Mesendoderm (in vitro differentiated cells): Measurements from ENCODE around the gene IMPACT.
A peak's percentile ranks its signal among the peaks of the same experiment; 100 is the strongest.

ENCODE experiments used
- DNase-seq: peaks from one replicate; pipeline ENCODE4 v3.0.0; 2013
- H2AK5ac ChIP-seq: 2 replicates; pipeline ENCODE4 v1.6.1; 2013; ENCODE audit warnings: low read length, inconsistent platforms
- H2BK120ac ChIP-seq: 2 replicates; pipeline ENCODE4 v1.6.1; 2013; ENCODE audit warnings: low read depth, mild to moderate bottlenecking, low read length, moderate library complexity, mixed read lengths
- H2BK15ac ChIP-seq: replicated peaks from 2 replicates; pipeline ENCODE4 v1.6.1; 2013; ENCODE audit warnings: low read depth, mild to moderate bottlenecking, moderate library complexity
- H2BK5ac ChIP-seq: 2 replicates; pipeline ENCODE4 v1.6.1; 2013; ENCODE audit warnings: low read length, inconsistent platforms
- H3K18ac ChIP-seq: 2 replicates; pipeline ENCODE4 v1.6.1; 2013; ENCODE audit warnings: mild to moderate bottlenecking, low read length, mixed read lengths
- H3K23ac ChIP-seq: one replicate; pipeline ENCODE4 v1.6.1; 2013; ENCODE audit warnings: low read length
- H3K27ac ChIP-seq: 2 replicates; pipeline ENCODE4 v1.5.1; 2013; ENCODE audit warnings: low read depth, mild to moderate bottlenecking, inconsistent platforms, low read length, moderate library complexity
- H3K27me3 ChIP-seq: 2 replicates; pipeline ENCODE4 v1.6.1; 2013; ENCODE audit warnings: low read length, control low read depth, mild to moderate bottlenecking, inconsistent platforms; ENCODE audit not compliant: insufficient read depth, poor library complexity
- H3K36me3 ChIP-seq: 2 replicates; pipeline ENCODE4 v1.6.1; 2013; ENCODE audit warnings: low read length, inconsistent platforms; ENCODE audit not compliant: control insufficient read depth, insufficient read depth
- H3K4ac ChIP-seq: one replicate; pipeline ENCODE4 v1.6.1; 2013; ENCODE audit warnings: low read depth, mild to moderate bottlenecking, low read length, moderate library complexity
- H3K4me1 ChIP-seq: 2 replicates; pipeline ENCODE4 v1.6.1; 2013; ENCODE audit warnings: low read depth, low read length, inconsistent platforms; ENCODE audit not compliant: control insufficient read depth
- H3K4me2 ChIP-seq: 2 replicates; pipeline ENCODE4 v1.6.1; 2013; ENCODE audit warnings: low read length
- H3K4me3 ChIP-seq: 2 replicates; pipeline ENCODE4 v1.5.1; 2013; ENCODE audit warnings: mild to moderate bottlenecking, low read length
- H3K56ac ChIP-seq: one replicate; pipeline ENCODE4 v1.6.1; 2013; ENCODE audit warnings: low read length
- H3K79me1 ChIP-seq: 2 replicates; pipeline ENCODE4 v1.6.1; 2013; ENCODE audit warnings: low read length, inconsistent platforms
- H3K79me2 ChIP-seq: 2 replicates; pipeline ENCODE4 v1.6.1; 2013; ENCODE audit warnings: mild to moderate bottlenecking, low read length; ENCODE audit not compliant: control insufficient read depth, insufficient read depth
- H3K9ac ChIP-seq: 2 replicates; pipeline ENCODE4 v1.6.1; 2013; ENCODE audit warnings: low read length, inconsistent platforms
- H4K5ac ChIP-seq: one replicate; pipeline ENCODE4 v1.6.1; 2013; ENCODE audit warnings: low read length
- H4K8ac ChIP-seq: one replicate; pipeline ENCODE4 v1.6.1; 2013; ENCODE audit warnings: low read depth, mild to moderate bottlenecking, control low read depth, low read length, moderate library complexity
- WGBS: extraction: QIAGEN DNeasy Blood & Tissue Kit; methylation state at CpG from one replicate; pipeline ENCODE4 v1.1.7; 2013; ENCODE audit warnings: low lambda C conversion rate, missing lambda C conversion rate; ENCODE audit not compliant: insufficient coverage; ENCODE audit errors: extremely low coverage; 5-methylcytosine and 5-hydroxymethylcytosine counted together

IMPACT gene

GRCh38 chr18:24470805-24471204 lies 44.3 kb downstream of the IMPACT start:
- no peak overlapping the region for H2BK5ac ChIP-seq
- no peak overlapping the region for H4K8ac ChIP-seq
- no peak overlapping the region for H3K4me3 ChIP-seq
- no peak for DNase-seq
- H3K56ac ChIP-seq: no peak overlapping the region
- no peak overlapping the region for H3K4me2 ChIP-seq
- no peak overlapping the region for H3K4ac ChIP-seq
- H3K27me3 ChIP-seq: no peaks in the 10 kb centered on the region
- no peak overlapping the region for H4K5ac ChIP-seq
- no peak overlapping the region for H2BK15ac ChIP-seq
- H3K79me2 ChIP-seq: no peaks in the 10 kb centered on the region
- H3K27ac ChIP-seq: no peak overlapping the region
- WGBS: no CpG with 5 or more reads among the region's 7 CpGs
- H2AK5ac ChIP-seq: no peak overlapping the region
- no peak overlapping the region for H3K9ac ChIP-seq
- no peaks in the 10 kb centered on the region for H3K36me3 ChIP-seq
- H3K79me1 ChIP-seq: no peaks in the 10 kb centered on the region
- H3K23ac ChIP-seq: no peak overlapping the region
- no peak overlapping the region for H2BK120ac ChIP-seq
- no peak overlapping the region for H3K18ac ChIP-seq
- no peaks in the 10 kb centered on the region for H3K4me1 ChIP-seq

GRCh38 chr18:24472591-24472990 lies 46.1 kb downstream of the IMPACT start:
- H3K27me3 ChIP-seq: no peaks in the 10 kb centered on the region
- no peak overlapping the region for H3K56ac ChIP-seq
- H3K79me2 ChIP-seq: no peaks in the 10 kb centered on the region
- H2AK5ac ChIP-seq: no peak overlapping the region
- H3K23ac ChIP-seq: no peak overlapping the region
- no CpG with 5 or more reads among the region's 5 CpGs for WGBS
- H3K79me1 ChIP-seq: no peaks in the 10 kb centered on the region
- DNase-seq: peak; percentile 13
- no peak overlapping the region for H3K9ac ChIP-seq
- H3K36me3 ChIP-seq: no peaks in the 10 kb centered on the region
- no peak overlapping the region for H3K4me3 ChIP-seq
- no peak overlapping the region for H3K4me2 ChIP-seq
- H3K27ac ChIP-seq: no peak overlapping the region
- no peak overlapping the region for H2BK5ac ChIP-seq
- H3K18ac ChIP-seq: no peak overlapping the region
- H3K4me1 ChIP-seq: no peaks in the 10 kb centered on the region
- no peak overlapping the region for H2BK120ac ChIP-seq
- no peak overlapping the region for H3K4ac ChIP-seq
- no peak overlapping the region for H4K5ac ChIP-seq
- H2BK15ac ChIP-seq: no peak overlapping the region
- H4K8ac ChIP-seq: no peak overlapping the region

GRCh38 chr18:24474406-24474805 lies 47.9 kb downstream of the IMPACT start:
- no peaks in the 10 kb centered on the region for H3K4me1 ChIP-seq
- no peak overlapping the region for H3K4me2 ChIP-seq
- no peak overlapping the region for H3K23ac ChIP-seq
- no peak overlapping the region for H3K18ac ChIP-seq
- H3K36me3 ChIP-seq: no peaks in the 10 kb centered on the region
- no peak overlapping the region for H2BK5ac ChIP-seq
- no peaks in the 10 kb centered on the region for H3K79me1 ChIP-seq
- no peaks in the 10 kb centered on the region for H3K27me3 ChIP-seq
- no peak overlapping the region for H2BK15ac ChIP-seq
- no peak overlapping the region for H3K9ac ChIP-seq
- DNase-seq: no peak
- H2BK120ac ChIP-seq: no peak overlapping the region
- H3K79me2 ChIP-seq: no peaks in the 10 kb centered on the region
- no peak overlapping the region for H4K8ac ChIP-seq
- H2AK5ac ChIP-seq: no peak overlapping the region
- H4K5ac ChIP-seq: no peak overlapping the region
- H3K4me3 ChIP-seq: no peak overlapping the region
- no peak overlapping the region for H3K4ac ChIP-seq
- no peak overlapping the region for H3K27ac ChIP-seq
- WGBS: no CpG with 5 or more reads among the region's 2 CpGs
- no peak overlapping the region for H3K56ac ChIP-seq

GRCh38 chr18:24475926-24476589 lies 49.6 kb downstream of the IMPACT start:
- Histone ChIP-seq H3K4me1 (no peaks in the 10 kb centered on the region), H3K56ac (no peak overlapping the region), H2AK5ac (no peak overlapping the region), H2BK15ac (no peak overlapping the region), H4K8ac (no peak overlapping the region), H3K4ac (no peak overlapping the region), H3K79me1 (no peaks in the 10 kb centered on the region), H3K18ac (no peak overlapping the region), H4K5ac (no peak overlapping the region), H3K4me2 (no peak overlapping the region), H3K4me3 (no peak overlapping the region), H3K27me3 (no peaks in the 10 kb centered on the region), H2BK120ac (no peak overlapping the region), H3K79me2 (no peaks in the 10 kb centered on the region), H3K23ac (no peak overlapping the region), H3K9ac (no peak overlapping the region), H3K36me3 (no peaks in the 10 kb centered on the region), H2BK5ac (no peak overlapping the region), H3K27ac (no peak overlapping the region)
- no peak for DNase-seq
- WGBS: no CpG with 5 or more reads among the region's 6 CpGs

GRCh38 chr18:24479371-24479770 lies 52.9 kb downstream of the IMPACT start:
- no peak overlapping the region for H3K4me2 ChIP-seq
- H3K27ac ChIP-seq: no peak overlapping the region
- H3K56ac ChIP-seq: no peak overlapping the region
- H3K18ac ChIP-seq: no peak overlapping the region
- H2BK5ac ChIP-seq: no peak overlapping the region
- no peak overlapping the region for H3K23ac ChIP-seq
- H2BK120ac ChIP-seq: no peak overlapping the region
- no peak for DNase-seq
- no CpG with 5 or more reads among the region's 7 CpGs for WGBS
- H3K79me2 ChIP-seq: no peaks in the 10 kb centered on the region
- H3K27me3 ChIP-seq: no peaks in the 10 kb centered on the region
- H3K4me1 ChIP-seq: no peaks in the 10 kb centered on the region
- H3K79me1 ChIP-seq: no peaks in the 10 kb centered on the region
- H3K36me3 ChIP-seq: no peaks in the 10 kb centered on the region
- H3K9ac ChIP-seq: no peak overlapping the region
- no peak overlapping the region for H2AK5ac ChIP-seq
- no peak overlapping the region for H4K5ac ChIP-seq
- no peak overlapping the region for H4K8ac ChIP-seq
- no peak overlapping the region for H2BK15ac ChIP-seq
- no peak overlapping the region for H3K4ac ChIP-seq
- no peak overlapping the region for H3K4me3 ChIP-seq

- Histone ChIP-seq H3K27ac (no peak overlapping the region), H3K56ac (no peak overlapping the region), H4K8ac (no peak overlapping the region), H3K18ac (no peak overlapping the region), H2AK5ac (no peak overlapping the region), H3K4ac (no peak overlapping the region), H3K23ac (no peak overlapping the region), H3K79me2 (no peaks in the 10 kb centered on the region), H2BK15ac (no peak overlapping the region), H3K4me1 (no peaks in the 10 kb centered on the region), H3K9ac (no peak overlapping the region), H3K27me3 (no peaks in the 10 kb centered on the region), H4K5ac (no peak overlapping the region), H3K4me2 (no peak overlapping the region), H3K4me3 (no peak overlapping the region), H3K79me1 (no peaks in the 10 kb centered on the region), H2BK120ac (no peak overlapping the region), H2BK5ac (no peak overlapping the region), H3K36me3 (no peaks in the 10 kb centered on the region)
- DNase-seq: no peak
- WGBS: no CpG with 5 or more reads among the region's 5 CpGs
Measured at GRCh38 chr18:24482821-24483220, 56.4 kb downstream of the IMPACT start.
